ENCODE results near the gene RAI2. TPM values are rescaled to one million over a fixed set of nuclear protein-coding genes. Genes with fewer than 3 reads are reported as not detected.
A peak's percentile ranks its signal among the peaks of the same experiment; 100 is the strongest.
"Not testable (repeated sequence)": the region's sequence is repeated elsewhere in the genome, so short reads cannot be mapped to it uniquely, and the experiment has no call there.

The RAI2 gene
- total RNA-seq, 1 donor from 2014 or later = 0.27 TPM

DNA sequence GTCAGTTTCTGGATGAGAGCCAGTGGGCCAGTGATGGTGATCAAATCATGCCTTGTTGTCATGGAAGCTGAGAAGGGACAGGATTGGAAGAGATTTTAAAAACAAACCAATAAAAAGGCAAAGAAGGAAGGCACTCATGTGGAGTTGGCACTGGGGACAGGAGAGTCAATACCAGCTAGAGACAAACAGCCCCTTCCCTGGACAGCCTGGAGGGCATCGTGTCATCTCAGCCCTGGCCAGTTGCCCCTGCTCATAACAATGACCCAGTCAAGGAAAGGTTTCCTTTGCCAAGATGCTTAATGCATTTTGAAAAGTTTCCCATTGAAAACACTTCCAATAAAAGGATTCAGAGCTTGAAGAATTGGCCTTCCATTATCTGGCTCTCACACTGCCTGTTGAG lies 68.3 kb downstream of the RAI2 start:
- TF ChIP-seq, protein P1, sequence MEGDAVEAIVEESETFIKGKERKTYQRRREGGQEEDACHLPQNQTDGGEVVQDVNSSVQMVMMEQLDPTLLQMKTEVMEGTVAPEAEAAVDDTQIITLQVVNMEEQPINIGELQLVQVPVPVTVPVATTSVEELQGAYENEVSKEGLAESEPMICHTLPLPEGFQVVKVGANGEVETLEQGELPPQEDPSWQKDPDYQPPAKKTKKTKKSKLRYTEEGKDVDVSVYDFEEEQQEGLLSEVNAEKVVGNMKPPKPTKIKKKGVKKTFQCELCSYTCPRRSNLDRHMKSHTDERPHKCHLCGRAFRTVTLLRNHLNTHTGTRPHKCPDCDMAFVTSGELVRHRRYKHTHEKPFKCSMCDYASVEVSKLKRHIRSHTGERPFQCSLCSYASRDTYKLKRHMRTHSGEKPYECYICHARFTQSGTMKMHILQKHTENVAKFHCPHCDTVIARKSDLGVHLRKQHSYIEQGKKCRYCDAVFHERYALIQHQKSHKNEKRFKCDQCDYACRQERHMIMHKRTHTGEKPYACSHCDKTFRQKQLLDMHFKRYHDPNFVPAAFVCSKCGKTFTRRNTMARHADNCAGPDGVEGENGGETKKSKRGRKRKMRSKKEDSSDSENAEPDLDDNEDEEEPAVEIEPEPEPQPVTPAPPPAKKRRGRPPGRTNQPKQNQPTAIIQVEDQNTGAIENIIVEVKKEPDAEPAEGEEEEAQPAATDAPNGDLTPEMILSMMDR (IDR thresholded peaks at IDR 0.05) = no peak
- Mint-ChIP-seq H3K36me3 (ENCODE audit: unreplicated experiment) (no peaks in the 10 kb centered on the region), H3K4me3 (ENCODE audit: unreplicated experiment) (no peak overlapping the region), H3K9me3 (ENCODE audit: unreplicated experiment) (no peaks in the 10 kb centered on the region), H3K27ac (ENCODE audit: unreplicated experiment) (no peak overlapping the region), H3K27me3 (ENCODE audit: unreplicated experiment) (no peaks in the 10 kb centered on the region), H3K4me1 (ENCODE audit: unreplicated experiment) (peaks cover 7% of the 10 kb centered on the region)
- DNase-seq (ENCODE audit: extremely low spot score, unreplicated experiment) = no peak

DNA sequence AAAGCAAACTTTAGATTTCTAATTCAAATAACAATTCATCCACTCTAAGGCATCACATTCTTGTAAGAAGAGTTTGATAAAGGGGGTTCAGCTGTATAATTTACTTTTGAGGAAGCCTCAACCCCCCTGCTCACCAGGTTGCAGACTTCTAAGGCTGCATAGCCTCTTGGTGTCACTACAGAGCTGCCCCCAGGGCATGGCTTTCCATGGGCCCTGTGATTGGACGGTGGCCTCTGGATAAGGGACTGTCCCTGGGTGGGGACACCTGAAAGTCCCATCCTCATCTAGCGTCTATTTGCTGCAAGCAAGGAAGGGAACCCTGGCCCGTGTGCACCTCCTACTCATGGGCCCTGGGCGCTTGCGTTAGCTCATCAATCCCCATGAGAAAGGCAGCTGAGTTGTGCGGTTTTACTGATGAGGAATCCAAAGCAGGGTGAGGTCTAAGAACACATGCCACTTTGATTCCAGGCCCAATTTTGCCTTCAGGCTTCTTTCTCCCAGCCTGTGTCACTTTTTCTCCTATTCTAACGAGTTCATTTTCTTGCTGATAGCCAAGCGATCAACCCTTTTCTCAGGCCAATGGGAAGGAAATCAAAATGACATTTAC lies 72.0 kb downstream of the RAI2 start:
- Mint-ChIP-seq H3K4me1 (ENCODE audit: unreplicated experiment) (peaks cover 8% of the 10 kb centered on the region), H3K27ac (ENCODE audit: unreplicated experiment) (no peak overlapping the region), H3K4me3 (ENCODE audit: unreplicated experiment) (no peak overlapping the region), H3K36me3 (ENCODE audit: unreplicated experiment) (no peaks in the 10 kb centered on the region), H3K27me3 (ENCODE audit: unreplicated experiment) (peaks cover 3% of the 10 kb centered on the region), H3K9me3 (ENCODE audit: unreplicated experiment) (no peaks in the 10 kb centered on the region)
- TF ChIP-seq, protein P1 (IDR thresholded peaks at IDR 0.05) = no peak
- DNase-seq (ENCODE audit: extremely low spot score, unreplicated experiment) = no peak

GRCh38 chrX:17788439-17788838 lies 72.7 kb downstream of the RAI2 start:
- no peak for DNase-seq (ENCODE audit: extremely low spot score, unreplicated experiment)
- peaks cover 3% of the 10 kb centered on the region for H3K27me3 Mint-ChIP-seq (ENCODE audit: unreplicated experiment)
- H3K4me3 Mint-ChIP-seq (ENCODE audit: unreplicated experiment) = no peak overlapping the region
- H3K36me3 Mint-ChIP-seq (ENCODE audit: unreplicated experiment) = no peaks in the 10 kb centered on the region
- TF ChIP-seq, protein P1 (IDR thresholded peaks at IDR 0.05) = peak; percentile 69
- H3K27ac Mint-ChIP-seq (ENCODE audit: unreplicated experiment) = no peak overlapping the region
- H3K4me1 Mint-ChIP-seq (ENCODE audit: unreplicated experiment) = peaks cover 8% of the 10 kb centered on the region
- H3K9me3 Mint-ChIP-seq (ENCODE audit: unreplicated experiment) = no peaks in the 10 kb centered on the region

DNA sequence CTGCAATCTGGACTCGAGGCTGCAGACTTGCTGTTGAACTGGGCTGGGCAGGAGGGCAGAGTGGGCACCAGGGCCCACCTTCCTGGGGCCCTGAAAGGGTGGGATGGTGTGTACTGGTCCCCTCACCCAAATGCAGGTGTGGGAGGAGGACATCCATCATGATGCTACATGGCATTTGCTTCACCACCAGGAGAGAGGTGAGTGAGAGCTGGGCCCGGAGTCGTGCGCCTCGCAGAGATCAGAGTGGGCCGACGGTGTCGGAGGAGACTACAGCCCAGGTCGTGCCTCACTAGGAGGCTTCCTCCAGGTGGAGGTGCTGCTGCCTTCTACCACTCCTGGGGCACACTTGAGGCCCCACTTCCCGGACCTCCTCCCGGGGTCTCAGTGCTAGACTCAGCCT lies 73.5 kb downstream of the RAI2 start:
- Mint-ChIP-seq H3K9me3 (ENCODE audit: unreplicated experiment) (no peaks in the 10 kb centered on the region), H3K36me3 (ENCODE audit: unreplicated experiment) (no peaks in the 10 kb centered on the region), H3K27me3 (ENCODE audit: unreplicated experiment) (peaks cover 3% of the 10 kb centered on the region), H3K27ac (ENCODE audit: unreplicated experiment) (no peak overlapping the region), H3K4me3 (ENCODE audit: unreplicated experiment) (no peak overlapping the region), H3K4me1 (ENCODE audit: unreplicated experiment) (peaks cover 8% of the 10 kb centered on the region)
- TF ChIP-seq, protein P1 (IDR thresholded peaks at IDR 0.05) = no peak
- no peak for DNase-seq (ENCODE audit: extremely low spot score, unreplicated experiment)

GRCh38 chrX:17786554-17787347 lies 74.3 kb downstream of the RAI2 start:
- not testable (repeated sequence) for H3K27ac Mint-ChIP-seq (ENCODE audit: unreplicated experiment); DNase-seq (ENCODE audit: extremely low spot score, unreplicated experiment); H3K9me3 Mint-ChIP-seq (ENCODE audit: unreplicated experiment); H3K27me3 Mint-ChIP-seq (ENCODE audit: unreplicated experiment); H3K4me3 Mint-ChIP-seq (ENCODE audit: unreplicated experiment); H3K4me1 Mint-ChIP-seq (ENCODE audit: unreplicated experiment); H3K36me3 Mint-ChIP-seq (ENCODE audit: unreplicated experiment)
